Right lung (tissue), 5 donors: ENCODE measurements around the gene FRMD5. TPM values are rescaled to one million over a fixed set of nuclear protein-coding genes. Genes with fewer than 3 reads are reported as not detected.
A peak's percentile ranks its signal among the peaks of the same experiment; 100 is the strongest.
"Not testable (repeated sequence)": the region's sequence is repeated elsewhere in the genome, so short reads cannot be mapped to it uniquely, and the experiment has no call there.

Experiments used
- DNase-seq, 2 donors: peaks; one replicate each; pipeline ENCODE4 v3.0.0-alpha.2; 2013
- polyA plus RNA-seq, 5 donors: library from polyadenylated mRNA; unstranded; fragments of 120-200 nt; gene quantifications; one replicate each; pipeline versions ENCODE4 v1.2.1 to v1.2.3, GENCODE V29; 2013; ENCODE audit warnings: inconsistent platforms in 1 of 5, low replicate concordance in 1 of 5; ENCODE audit not compliant: insufficient read length in 5 of 5, insufficient read depth in 1 of 5

FRMD5 gene
- polyA plus RNA-seq, 5 donors: 1.7 to 2.0 (median 1.8) TPM

DNA sequence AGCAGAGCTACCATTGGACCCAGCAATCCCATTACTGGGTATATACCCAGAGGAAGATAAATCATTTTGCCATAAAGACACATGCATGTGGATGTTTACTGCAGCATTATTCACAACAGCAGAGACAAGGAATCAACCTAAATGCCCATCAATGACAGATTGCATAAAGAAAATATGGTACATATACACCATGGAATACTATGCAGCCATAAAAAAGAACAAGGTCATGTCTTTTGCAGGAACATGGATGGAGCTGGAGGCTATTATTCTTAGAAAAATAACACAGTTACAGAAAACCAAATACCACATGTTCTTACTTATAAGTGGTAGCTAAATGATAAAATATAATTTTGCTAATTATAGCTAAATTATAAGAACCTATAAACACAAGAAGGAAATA, 162.3 kb downstream of the FRMD5 start:
- not testable (repeated sequence) for DNase-seq

DNA sequence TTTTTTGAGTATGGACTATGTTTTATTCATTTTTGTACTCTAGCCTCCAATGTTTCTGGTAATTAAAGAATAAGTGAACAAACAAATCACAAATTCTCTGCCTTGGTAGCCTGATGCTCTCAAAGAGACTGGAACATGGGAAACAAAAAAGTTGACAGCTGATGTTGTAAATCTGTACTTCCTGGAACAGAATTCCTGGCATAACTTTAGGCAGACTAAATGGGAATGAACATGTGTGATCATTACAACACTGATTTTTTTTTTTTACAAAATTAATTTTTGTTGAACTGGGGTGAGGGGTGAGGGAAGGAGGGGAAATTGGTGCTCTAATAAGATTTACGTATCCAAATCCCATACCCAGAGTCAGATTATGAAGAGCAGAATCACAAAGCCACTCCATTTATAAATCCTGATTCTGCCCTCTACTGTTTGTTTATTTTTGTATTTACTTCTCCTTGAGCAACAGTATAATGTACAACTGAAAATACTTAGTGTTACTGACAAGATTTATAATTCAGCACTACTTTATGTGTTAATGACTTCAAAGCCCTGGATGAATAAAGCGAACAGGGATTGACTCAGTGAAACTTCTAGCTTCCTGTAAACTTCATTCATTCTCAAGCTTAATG, 165.0 kb downstream of the FRMD5 start:
- DNase-seq: no peak

DNA sequence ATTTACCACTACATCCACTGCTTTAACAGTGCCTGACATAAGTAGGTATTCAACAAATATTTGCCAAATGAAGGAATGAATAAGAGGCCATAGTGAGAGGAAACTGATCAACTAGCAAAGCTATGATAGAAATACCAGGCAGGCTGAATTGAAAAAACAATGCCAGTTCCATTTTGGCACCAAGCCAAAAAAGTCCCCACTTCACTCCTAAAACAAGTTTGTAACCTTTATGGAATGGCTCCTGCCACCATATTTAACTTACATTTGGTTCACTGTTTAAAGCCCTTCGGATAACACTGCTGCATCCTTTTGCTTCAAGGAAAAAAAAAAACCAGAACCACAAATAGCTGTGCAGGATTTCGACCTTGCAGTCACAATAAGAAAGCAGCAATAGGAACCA, 166.1 kb downstream of the FRMD5 start:
- DNase-seq: no peak

DNA sequence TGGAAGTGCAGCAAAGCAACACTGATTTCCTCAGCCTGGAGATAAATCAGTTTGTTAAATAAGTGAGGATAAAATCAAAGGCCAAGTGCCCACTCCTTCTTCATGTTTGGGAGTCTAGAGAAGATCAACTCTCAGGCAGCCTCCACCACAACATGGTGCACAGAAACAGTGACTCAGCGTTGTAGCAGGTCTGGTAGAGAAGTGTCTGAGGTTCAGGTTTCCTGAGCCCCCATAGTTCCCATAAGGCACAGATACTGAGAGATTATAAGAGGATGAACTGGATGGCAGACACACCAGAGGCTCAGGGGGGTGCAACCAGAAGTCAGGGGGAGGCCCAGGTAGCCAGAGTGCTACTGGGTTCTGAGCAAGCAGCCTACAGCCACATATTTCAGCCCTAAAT, 166.7 kb downstream of the FRMD5 start:
- no peak for DNase-seq

DNA sequence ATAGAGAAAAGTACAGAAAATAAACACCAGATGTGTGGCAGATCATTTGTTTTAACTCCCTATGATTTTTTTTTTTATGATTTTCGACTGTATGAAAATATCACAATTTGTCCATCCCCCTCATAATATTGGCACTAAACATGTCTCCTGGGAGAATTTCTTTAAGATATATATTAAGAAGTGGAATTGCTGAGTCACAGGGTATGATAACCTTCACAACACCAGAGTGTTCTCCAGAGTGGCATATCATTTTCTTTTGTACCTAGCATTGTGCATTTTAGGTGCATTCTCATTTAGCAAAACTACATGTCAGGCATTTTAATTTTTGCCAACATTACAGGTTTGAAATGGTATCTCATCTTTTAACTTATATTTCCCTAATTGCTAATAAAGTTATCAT, 170.9 kb downstream of the FRMD5 start:
- DNase-seq: no peak

GRCh38 chr15:44023176-44023575, 171.9 kb downstream of the FRMD5 start:
- no peak for DNase-seq

DNA sequence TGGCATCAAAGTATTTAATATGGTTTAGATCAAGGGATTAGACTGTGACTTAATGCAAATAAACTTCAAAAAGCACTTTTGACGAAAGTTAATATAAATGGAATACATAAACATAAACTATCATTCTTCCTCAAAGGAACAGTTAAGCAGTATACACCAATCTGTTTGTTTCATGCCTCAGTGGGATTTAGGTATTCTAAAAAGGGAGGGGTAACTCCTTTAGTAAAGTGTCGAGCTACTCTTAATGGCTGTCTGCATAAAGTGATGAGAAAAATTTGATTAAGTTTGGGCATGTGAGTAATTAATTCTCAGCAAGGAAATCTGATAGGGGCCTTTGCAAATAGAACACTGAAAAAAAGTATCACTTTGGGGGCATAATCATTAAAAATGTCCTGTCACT, 176.9 kb downstream of the FRMD5 start:
- no peak for DNase-seq

- peak; percentile 33 to 52 for DNase-seq
Measured at GRCh38 chr15:44015545-44016305, 179.3 kb downstream of the FRMD5 start.

DNA sequence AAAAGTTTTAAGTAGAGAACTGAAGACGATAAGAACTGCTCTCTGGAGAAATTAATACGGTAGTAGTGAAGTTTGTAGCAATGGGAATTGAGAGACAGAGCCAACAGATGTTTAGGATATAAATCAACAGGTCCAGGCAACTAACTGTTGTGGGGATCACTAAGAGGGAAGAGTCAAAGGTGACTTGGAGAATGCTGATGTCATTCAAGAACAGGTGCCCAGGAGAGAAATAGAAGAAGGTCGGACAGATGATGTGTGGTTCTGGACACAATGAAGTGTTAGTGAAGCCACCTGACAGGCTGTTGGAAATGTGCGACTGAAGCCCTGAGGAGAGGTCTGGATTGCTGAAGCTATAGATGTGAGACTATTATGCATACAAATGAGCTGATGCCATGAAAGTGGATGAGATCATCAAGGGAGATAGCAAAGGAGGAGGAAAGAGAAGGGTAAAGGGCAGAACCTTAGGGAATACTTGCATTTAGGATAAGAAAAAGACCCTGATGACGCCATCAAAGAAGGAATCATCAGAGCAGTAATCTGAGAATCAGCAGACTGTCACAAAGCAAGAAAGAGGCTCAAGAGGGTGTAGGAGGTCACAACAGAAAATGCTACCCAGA, 183.7 kb downstream of the FRMD5 start:
- DNase-seq: no peak

DNA sequence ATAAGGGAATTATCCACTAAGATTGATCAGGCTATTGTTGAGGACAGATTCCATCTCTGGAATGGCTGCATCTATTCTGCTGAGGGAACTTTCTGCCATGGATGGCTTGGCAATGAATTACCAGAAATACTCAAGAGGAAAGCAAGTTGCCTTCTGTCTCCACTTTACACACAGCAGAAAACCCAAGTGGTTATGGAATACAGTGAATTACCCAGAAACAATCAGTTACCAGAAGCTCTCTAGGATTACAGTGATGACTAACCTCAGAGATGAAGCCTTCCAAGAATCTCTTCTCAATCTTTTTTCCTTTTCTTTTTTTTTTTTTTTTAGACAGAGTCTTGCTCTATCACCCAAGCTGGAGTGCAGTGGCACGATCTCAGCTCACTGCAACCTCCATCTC, 185.0 kb downstream of the FRMD5 start:
- no peak for DNase-seq

DNA sequence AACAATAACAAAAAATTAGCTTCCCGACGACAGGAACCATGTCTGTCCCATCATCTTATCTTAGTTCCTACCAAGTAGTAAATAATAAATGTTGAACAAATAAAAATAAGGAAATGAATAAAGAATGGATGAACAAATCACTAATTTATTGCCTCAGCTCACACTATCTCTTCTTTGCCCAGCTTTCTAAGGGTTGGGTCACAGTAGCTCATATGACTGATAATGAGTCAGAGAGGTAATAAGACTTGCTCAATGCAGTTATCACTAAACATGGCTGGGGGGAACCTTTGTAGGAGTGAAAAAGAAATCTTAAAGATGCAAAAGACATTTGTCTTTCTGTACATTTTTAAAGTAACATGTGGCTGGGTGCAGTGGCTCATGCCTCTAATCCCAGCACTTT, 186.0 kb downstream of the FRMD5 start:
- DNase-seq: no peak

GRCh38 chr15:44000248-44000647, 194.8 kb downstream of the FRMD5 start:
- DNase-seq: peak; percentile 35 to 46

DNA sequence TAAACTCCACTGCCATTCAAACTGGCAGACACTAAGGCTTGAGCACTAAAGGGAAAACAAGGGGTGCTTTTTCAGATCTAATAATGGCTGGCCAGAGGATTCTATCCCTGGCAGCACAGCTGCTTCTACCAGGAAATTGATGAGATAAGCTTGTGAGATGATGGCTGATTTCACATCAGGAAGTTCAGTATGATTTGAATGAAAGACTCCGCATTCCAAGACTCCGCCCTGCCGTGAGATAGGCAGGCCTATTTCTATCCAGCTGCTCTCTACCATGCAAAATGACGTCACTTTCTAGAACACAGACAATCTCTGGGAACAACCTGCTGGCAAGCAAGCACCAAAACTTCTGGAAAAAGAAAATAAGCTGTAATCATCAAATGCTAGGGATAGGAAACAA, 196.5 kb downstream of the FRMD5 start:
- no peak for DNase-seq

DNA sequence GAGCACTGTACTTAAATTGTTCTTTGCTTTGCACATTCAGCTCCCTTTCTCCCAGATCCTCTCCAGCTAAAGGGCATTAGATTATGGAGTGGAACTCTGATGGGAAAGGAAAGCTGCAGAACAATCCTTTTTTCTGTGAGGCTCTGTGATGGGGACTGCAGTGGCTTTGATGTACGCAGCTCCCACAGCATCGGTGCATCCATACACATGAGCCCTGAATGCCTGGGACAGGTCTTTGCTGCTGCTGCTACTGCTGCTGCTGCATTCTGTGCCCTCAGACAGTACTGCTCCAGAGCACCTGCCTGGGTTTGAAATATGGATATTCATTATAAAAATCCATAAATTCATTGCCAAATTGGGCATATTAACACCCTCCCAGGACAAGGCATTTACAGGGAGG, 203.9 kb downstream of the FRMD5 start:
- no peak for DNase-seq

GRCh38 chr15:43989938-43990337, 205.1 kb downstream of the FRMD5 start:
- no peak for DNase-seq

GRCh38 chr15:43988900-43989299, 206.2 kb downstream of the FRMD5 start:
- DNase-seq: no peak

DNA sequence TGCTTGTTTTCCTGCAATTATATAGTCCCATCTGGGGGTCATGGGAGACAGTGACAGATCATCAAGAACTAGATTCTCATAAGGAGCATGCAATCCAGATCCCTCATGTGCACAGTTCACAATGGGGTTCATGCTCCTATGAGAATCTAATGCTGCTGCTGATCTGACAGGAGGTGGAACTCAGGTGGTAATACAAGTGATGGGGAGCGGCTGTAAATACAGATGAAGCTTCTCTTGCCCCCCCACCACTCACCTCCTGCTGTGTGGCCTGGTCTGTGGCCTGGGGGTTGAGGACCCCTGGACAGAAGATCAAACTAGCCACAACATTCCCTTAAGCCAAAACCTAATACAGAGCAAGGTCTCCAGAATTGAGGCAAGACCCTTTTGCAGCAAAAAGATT, 207.1 kb downstream of the FRMD5 start:
- DNase-seq: no peak

- DNase-seq: no peak
Measured at GRCh38 chr15:43985976-43986680, 208.9 kb downstream of the FRMD5 start.

DNA sequence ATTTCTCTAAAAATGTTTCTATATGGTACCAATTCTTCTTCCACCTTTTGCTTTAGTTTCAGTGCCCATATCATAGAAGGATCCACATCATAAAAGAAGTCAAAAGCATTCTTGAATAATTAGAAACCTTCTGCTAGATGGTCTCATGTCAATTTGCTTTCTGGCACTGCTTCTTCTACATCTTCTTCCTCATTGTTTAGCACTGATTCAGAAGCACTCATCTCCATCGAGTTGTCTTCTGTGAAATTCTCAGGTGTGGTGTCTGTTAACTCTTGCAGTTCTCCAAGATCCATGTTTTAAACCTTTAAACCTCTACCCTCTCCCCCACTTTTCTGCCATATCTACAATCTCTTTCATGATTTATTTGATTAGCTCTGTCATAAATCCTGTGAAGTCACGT, 213.5 kb downstream of the FRMD5 start:
- DNase-seq: no peak

- DNase-seq: no peak
Measured at GRCh38 chr15:43977072-43977884, 217.8 kb downstream of the FRMD5 start.

DNA sequence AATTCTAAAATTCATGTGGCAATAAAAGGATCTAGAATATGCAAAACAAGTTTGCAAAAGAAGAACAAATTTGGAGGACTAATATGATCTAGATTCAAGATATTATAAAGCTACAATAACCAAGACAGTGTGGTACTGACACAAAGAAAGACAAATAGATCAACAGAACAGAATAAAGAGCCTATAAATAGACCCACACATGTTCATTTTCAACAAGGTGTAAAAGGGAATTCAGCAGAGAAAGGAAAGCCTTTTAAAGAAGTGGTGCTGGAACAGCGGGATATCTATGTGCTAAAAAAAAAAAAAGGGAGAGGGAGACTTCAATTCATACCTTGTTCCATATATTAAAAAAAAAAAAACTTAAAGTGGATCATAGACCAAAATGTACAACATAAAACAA, 219.3 kb downstream of the FRMD5 start:
- DNase-seq: no peak

DNA sequence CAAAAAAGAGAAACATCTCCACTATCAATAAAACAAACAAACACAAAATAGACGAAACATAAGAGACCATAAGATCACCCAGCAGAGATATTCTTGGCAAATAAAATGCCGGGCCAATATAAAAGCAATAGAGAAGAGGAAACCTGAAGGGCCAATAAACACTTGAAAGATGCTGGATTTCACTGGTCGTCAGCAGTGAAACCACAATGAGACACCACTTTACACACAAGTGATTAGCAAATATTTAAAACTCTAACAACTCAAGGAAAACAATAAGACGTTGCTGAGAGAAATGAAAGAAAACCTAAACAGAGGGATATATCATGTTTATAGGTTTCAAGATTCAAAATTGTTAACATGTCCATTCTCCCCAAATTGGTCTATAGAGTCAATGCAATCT, 219.7 kb downstream of the FRMD5 start:
- DNase-seq: no peak
